ENCODE results near the gene ASB8. TPM values are rescaled to one million over a fixed set of nuclear protein-coding genes. Genes with fewer than 3 reads are reported as not detected.

The ASB8 gene
- total and polyA plus RNA-seq, 9 of the 15 experiments (the other 6 are each of a cell fraction or from before 2014, with no cell fraction given) = 13.3 to 29.0 (median 19.6) TPM

DNA sequence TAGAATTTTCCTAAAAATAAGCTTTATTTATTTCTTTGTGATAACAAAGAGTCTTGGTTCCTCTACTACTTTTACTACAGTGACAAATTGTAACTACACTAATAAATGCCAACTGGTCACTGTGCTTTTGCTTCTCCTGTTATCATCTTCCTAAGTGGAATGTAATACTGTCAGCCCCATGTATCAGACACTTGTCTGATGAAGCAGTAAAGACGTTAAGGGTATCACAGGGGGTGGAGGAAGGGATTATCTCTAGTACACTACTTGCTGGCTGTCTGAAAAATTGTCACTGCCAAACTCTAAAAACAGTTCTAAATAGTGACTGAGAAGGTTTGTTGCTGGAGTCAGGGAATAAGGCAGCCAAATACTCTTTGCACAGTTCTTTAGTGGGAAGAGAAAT is 11.3 kb downstream of the ASB8 start (continued):
- TF ChIP-seq, protein P1, sequence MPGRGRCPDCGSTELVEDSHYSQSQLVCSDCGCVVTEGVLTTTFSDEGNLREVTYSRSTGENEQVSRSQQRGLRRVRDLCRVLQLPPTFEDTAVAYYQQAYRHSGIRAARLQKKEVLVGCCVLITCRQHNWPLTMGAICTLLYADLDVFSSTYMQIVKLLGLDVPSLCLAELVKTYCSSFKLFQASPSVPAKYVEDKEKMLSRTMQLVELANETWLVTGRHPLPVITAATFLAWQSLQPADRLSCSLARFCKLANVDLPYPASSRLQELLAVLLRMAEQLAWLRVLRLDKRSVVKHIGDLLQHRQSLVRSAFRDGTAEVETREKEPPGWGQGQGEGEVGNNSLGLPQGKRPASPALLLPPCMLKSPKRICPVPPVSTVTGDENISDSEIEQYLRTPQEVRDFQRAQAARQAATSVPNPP (IDR thresholded peaks at IDR 0.05; ENCODE audit: borderline replicate concordance, insufficient read depth, insufficient read length) = no peak
- no peak for TF ChIP-seq PHB (CRISPR knock-in tag; IDR thresholded peaks at IDR 0.05)
- TF ChIP-seq ZFP36 (IDR thresholded peaks at IDR 0.05; ENCODE audit: low read depth, low read length, partially characterized antibody) = no peak
- TF ChIP-seq, protein P2, sequence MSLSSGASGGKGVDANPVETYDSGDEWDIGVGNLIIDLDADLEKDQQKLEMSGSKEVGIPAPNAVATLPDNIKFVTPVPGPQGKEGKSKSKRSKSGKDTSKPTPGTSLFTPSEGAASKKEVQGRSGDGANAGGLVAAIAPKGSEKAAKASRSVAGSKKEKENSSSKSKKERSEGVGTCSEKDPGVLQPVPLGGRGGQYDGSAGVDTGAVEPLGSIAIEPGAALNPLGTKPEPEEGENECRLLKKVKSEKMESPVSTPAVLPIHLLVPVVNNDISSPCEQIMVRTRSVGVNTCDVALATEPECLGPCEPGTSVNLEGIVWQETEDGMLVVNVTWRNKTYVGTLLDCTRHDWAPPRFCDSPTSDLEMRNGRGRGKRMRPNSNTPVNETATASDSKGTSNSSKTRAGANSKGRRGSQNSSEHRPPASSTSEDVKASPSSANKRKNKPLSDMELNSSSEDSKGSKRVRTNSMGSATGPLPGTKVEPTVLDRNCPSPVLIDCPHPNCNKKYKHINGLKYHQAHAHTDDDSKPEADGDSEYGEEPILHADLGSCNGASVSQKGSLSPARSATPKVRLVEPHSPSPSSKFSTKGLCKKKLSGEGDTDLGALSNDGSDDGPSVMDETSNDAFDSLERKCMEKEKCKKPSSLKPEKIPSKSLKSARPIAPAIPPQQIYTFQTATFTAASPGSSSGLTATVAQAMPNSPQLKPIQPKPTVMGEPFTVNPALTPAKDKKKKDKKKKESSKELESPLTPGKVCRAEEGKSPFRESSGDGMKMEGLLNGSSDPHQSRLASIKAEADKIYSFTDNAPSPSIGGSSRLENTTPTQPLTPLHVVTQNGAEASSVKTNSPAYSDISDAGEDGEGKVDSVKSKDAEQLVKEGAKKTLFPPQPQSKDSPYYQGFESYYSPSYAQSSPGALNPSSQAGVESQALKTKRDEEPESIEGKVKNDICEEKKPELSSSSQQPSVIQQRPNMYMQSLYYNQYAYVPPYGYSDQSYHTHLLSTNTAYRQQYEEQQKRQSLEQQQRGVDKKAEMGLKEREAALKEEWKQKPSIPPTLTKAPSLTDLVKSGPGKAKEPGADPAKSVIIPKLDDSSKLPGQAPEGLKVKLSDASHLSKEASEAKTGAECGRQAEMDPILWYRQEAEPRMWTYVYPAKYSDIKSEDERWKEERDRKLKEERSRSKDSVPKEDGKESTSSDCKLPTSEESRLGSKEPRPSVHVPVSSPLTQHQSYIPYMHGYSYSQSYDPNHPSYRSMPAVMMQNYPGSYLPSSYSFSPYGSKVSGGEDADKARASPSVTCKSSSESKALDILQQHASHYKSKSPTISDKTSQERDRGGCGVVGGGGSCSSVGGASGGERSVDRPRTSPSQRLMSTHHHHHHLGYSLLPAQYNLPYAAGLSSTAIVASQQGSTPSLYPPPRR (CRISPR knock-in tag; IDR thresholded peaks at IDR 0.05; ENCODE audit: borderline replicate concordance) = no peak
- no peak for TF ChIP-seq KLF13 (tag; IDR thresholded peaks at IDR 0.05; ENCODE audit: borderline replicate concordance, low read depth)
- TF ChIP-seq NCOA6 (IDR thresholded peaks at IDR 0.05) = no peak
- TF ChIP-seq, protein P3, sequence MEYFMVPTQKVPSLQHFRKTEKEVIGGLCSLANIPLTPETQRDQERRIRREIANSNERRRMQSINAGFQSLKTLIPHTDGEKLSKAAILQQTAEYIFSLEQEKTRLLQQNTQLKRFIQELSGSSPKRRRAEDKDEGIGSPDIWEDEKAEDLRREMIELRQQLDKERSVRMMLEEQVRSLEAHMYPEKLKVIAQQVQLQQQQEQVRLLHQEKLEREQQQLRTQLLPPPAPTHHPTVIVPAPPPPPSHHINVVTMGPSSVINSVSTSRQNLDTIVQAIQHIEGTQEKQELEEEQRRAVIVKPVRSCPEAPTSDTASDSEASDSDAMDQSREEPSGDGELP (CRISPR knock-in tag; IDR thresholded peaks at IDR 0.05; ENCODE audit: borderline replicate concordance) = no peak
- TF ChIP-seq ARHGAP35 (IDR thresholded peaks at IDR 0.05; ENCODE audit: partially characterized antibody) = no peak
